RWPE2 (cell line): ENCODE results near the gene MPST.

ENCODE experiments used
- ATAC-seq: fragments of 200-7000 bp; cut with Tn5 transposase; 3 replicates; pipeline ENCODE4 v1.9.1; 2021; ENCODE audit warnings: low read depth
- DNase-seq: peaks from one replicate; pipeline ENCODE4 v3.0.0-alpha.2; 2020; ENCODE audit warnings: low spot score
- H3K27ac ChIP-seq: fragments of 450-650 bp; 2 replicates; pipeline ENCODE4 v1.5.1; 2017; ENCODE audit warnings: mild to moderate bottlenecking; ENCODE audit not compliant: poor library complexity, severe bottlenecking
- H3K27me3 ChIP-seq: fragments of 250-450 bp; sonication (Bioruptor Pico); 2 replicates; pipeline ENCODE4 v1.5.1; 2021; ENCODE audit warnings: mild to moderate bottlenecking, moderate library complexity; ENCODE audit not compliant: insufficient read depth, poor library complexity, severe bottlenecking
- H3K36me3 ChIP-seq: fragments of 250-450 bp; sonication (Bioruptor Pico); 2 replicates; pipeline ENCODE4 v1.5.1; 2020; ENCODE audit warnings: low read depth, mild to moderate bottlenecking, moderate library complexity
- H3K4me1 ChIP-seq: fragments of 250-450 bp; sonication (Bioruptor Pico); 2 replicates; pipeline ENCODE4 v1.5.1; 2021; ENCODE audit warnings: mild to moderate bottlenecking, moderate library complexity; ENCODE audit not compliant: insufficient read depth, poor library complexity, severe bottlenecking
- H3K4me3 ChIP-seq: fragments of 250-450 bp; sonication (Bioruptor Pico); 2 replicates; pipeline ENCODE4 v1.5.1; 2021; ENCODE audit warnings: mild to moderate bottlenecking, moderate library complexity; ENCODE audit not compliant: severe bottlenecking
- H3K9me3 ChIP-seq: fragments of 250-450 bp; sonication (Bioruptor Pico); 2 replicates; pipeline ENCODE4 v1.5.1; 2021; ENCODE audit warnings: mild to moderate bottlenecking, moderate library complexity; ENCODE audit not compliant: severe bottlenecking
- CTCF ChIP-seq: fragments of 450-650 bp; IDR thresholded peaks from one replicate; pipeline ENCODE4 v1.5.1; 2017; ENCODE audit warnings: mild to moderate bottlenecking, moderate library complexity; ENCODE audit not compliant: poor library complexity, severe bottlenecking

The MPST gene

GRCh38 chr22:37028692-37029674 is 9.4 kb downstream of the MPST start:
- no peak overlapping the region for H3K27ac ChIP-seq
- peaks cover 34% of the 10 kb centered on the region for H3K36me3 ChIP-seq
- H3K4me1 ChIP-seq, result peaks cover 19% of the 10 kb centered on the region
- H3K27me3 ChIP-seq, result no peaks in the 10 kb centered on the region
- H3K9me3 ChIP-seq, result no peaks in the 10 kb centered on the region
- no peak for DNase-seq
- TF ChIP-seq CTCF, result no peak
- ATAC-seq, result no peak
- H3K4me3 ChIP-seq, result no peak overlapping the region

- TF ChIP-seq CTCF, result peak; percentile 25
- H3K9me3 ChIP-seq, result no peaks in the 10 kb centered on the region
- DNase-seq (no peak), ATAC-seq (no peak)
- H3K36me3 ChIP-seq, result peaks cover 19% of the 10 kb centered on the region
- no peak overlapping the region for H3K27ac ChIP-seq
- H3K4me1 ChIP-seq, result peaks cover 19% of the 10 kb centered on the region
- H3K4me3 ChIP-seq, result no peak overlapping the region
- H3K27me3 ChIP-seq, result no peaks in the 10 kb centered on the region
Observed at GRCh38 chr22:37030560-37031281, 11.2 kb downstream of the MPST start.

GRCh38 chr22:37032134-37032534 is 12.6 kb downstream of the MPST start:
- Histone ChIP-seq H3K9me3 (no peaks in the 10 kb centered on the region), H3K4me1 (peaks cover 19% of the 10 kb centered on the region), H3K4me3 (no peak overlapping the region), H3K27me3 (no peaks in the 10 kb centered on the region), H3K27ac (peak overlapping the region; percentile 85), H3K36me3 (peaks cover 7% of the 10 kb centered on the region)
- no peak for DNase-seq
- no peak for TF ChIP-seq CTCF
- ATAC-seq, result no peak

- TF ChIP-seq CTCF, result no peak
- Histone ChIP-seq H3K27ac (peak overlapping the region; percentile 85), H3K4me1 (peaks cover 19% of the 10 kb centered on the region)
Observed at GRCh38 chr22:37032535-37033460, 13.3 kb downstream of the MPST start.

More at GRCh38 chr22:37032535-37033460, 13.3 kb downstream of the MPST start:
- no peaks in the 10 kb centered on the region for H3K27me3 ChIP-seq
- no peak overlapping the region for H3K4me3 ChIP-seq
- DNase-seq, result peak; percentile 91
- no peaks in the 10 kb centered on the region for H3K9me3 ChIP-seq
- no peaks in the 10 kb centered on the region; the same call in 1 of the 2 replicates for H3K36me3 ChIP-seq
- ATAC-seq, result peak; percentile 97
